ENCODE results near the gene FOXK2. TPM values are rescaled to one million over a fixed set of nuclear protein-coding genes. Genes with fewer than 3 reads are reported as not detected.

Gene FOXK2
- total RNA-seq, 1 donor from 2014 or later: 25.0 TPM

- DNase-seq (ENCODE audit: low spot score): no peak
Measured at GRCh38 chr17:82589851-82590180, 70.3 kb downstream of the FOXK2 start.

GRCh38 chr17:82590216-82590615, 70.7 kb downstream of the FOXK2 start:
- no peak for DNase-seq (ENCODE audit: low spot score)

DNA sequence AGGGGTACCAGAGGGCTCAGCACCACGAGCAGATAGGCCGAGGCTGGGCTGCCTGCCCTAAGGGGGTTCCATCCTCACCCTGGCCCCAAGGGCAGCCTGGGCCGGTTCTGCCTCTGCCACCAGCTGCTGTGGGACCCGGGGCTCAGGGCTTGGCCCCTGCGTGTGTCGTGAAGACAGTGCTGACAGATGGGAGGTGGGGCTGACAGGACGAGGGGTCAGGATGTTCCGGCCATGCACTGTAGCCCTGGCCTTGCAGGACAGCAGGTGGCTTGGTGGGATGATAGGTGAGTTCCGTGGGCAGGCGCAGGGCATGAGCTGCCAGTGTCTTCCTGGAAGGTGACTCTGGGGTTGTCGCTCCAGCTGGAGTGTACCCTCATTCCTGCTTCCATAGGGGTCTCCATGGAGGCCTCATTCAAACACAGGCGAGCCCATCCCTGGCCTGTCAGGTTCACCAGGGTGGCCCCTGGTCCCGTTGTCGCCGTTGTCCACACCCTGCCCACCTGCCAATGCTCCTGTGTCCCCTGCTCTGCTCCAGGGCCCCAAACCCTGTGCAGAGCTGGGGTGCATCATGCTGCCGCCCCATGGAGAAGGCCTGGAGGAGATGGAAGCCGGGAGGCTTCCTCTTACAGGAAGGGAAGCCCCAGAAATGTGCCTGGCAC, 71.5 kb downstream of the FOXK2 start:
- no peak for DNase-seq (ENCODE audit: low spot score)

GRCh38 chr17:82592289-82592766, 72.8 kb downstream of the FOXK2 start:
- peak; percentile 39 for DNase-seq (ENCODE audit: low spot score)

DNA sequence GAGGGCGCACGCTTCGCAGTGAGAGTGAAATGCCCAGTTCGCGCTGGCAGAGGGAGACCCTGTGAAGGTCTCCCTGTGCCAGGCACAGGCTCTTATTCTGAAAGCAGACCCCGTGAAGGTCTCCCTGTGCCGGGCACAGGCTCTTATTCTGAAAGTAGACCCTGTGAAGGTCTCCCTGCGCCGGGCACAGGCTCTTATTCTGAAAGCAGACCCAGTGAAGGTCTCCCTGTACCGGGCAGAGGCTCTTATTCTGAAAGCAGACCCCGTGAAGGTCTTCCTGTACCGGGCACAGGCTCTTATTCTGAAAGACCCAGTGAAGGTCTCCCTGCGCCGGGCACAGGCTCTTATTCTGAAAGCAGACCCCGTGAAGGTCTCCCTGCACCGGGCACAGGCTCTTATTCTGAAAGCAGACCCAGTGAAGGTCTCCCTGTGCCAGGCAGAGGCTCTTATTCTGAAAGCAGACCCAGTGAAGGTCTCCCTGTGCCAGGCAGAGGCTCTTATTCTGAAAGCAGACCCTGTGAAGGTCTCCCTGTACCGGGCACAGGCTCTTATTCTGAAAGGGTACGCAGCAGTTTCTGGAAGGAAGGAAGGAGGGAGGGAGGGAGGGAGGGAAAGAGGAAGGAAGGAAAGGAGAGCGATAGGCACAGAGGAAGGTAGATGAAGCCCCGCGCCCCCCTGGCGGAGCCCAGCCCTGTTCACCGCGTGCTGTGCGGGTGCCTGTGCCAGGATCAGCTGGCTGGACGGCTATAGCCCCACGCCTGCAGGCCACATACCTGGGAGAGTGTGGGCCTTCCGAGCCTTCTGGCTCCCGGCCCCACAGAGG, 73.4 kb downstream of the FOXK2 start:
- DNase-seq (ENCODE audit: low spot score): peak; percentile 85

GRCh38 chr17:82593590-82594087, 74.1 kb downstream of the FOXK2 start:
- DNase-seq (ENCODE audit: low spot score): no peak

DNA sequence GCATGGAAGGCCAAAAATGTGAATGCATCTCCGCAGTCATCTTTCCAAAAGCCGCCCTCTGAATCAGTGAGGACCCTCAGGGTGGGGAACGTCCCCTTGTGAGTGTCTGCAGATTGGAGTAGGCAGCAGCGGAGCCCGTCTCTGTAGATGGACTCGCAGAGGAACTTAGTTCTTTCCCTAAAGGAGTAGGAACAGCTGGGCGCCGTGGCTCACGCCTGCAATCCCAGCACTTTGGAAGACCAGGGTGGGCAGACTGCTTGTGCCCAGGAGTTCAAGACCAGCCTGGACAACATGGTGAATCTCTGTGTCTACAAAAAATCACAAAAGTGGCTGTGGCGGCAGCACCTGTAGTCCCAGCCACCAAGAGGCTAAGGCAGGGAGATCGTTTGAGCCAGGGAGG, 75.0 kb downstream of the FOXK2 start:
- no peak for DNase-seq (ENCODE audit: low spot score)

GRCh38 chr17:82595893-82596292, 76.4 kb downstream of the FOXK2 start:
- DNase-seq (ENCODE audit: low spot score): no peak

- DNase-seq (ENCODE audit: low spot score): no peak
Measured at GRCh38 chr17:82596296-82596695, 76.8 kb downstream of the FOXK2 start.

DNA sequence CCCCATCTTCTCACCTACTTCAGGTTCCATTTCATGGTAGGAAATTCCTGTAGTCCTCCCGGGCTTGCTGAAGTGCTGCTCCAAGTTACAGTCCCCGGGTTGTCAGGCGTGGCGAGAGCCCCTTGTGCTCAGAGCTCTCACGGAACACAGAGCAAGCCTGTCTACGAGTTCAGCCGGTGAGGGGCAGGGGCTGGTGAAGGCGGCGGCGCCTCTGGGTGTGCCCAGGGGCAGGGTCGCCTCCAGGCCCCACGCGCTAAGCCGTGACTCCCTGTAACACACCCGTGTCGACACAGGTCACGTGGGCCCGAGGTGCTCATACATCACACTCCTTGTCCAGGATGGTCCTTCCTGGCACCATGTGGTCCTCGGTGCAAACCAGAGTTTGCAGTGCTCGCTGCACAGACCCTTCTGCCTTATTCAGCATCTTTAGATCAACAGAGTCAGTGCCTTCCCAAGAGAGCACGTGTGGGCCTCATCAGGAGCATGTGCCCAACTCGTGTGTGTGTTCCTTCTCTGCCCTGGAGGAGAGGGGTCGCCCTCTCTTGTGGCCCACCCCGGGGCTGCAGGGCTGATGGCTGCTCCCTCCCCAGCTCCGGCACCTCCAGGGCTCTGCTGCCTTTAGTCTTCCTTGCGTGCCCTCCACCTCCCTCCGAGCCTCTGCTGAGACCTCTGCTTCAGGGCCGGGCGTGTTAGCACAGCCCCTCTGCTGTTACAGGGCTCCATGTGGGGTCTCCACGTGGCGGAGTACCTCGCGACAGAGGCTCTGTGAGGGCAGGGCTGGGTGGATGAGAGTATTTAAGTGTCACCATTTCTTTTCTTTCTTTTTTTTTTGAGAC, 77.5 kb downstream of the FOXK2 start:
- no peak for DNase-seq (ENCODE audit: low spot score)

- DNase-seq (ENCODE audit: low spot score): no peak
Measured at GRCh38 chr17:82598256-82599119, 79.0 kb downstream of the FOXK2 start.

DNA sequence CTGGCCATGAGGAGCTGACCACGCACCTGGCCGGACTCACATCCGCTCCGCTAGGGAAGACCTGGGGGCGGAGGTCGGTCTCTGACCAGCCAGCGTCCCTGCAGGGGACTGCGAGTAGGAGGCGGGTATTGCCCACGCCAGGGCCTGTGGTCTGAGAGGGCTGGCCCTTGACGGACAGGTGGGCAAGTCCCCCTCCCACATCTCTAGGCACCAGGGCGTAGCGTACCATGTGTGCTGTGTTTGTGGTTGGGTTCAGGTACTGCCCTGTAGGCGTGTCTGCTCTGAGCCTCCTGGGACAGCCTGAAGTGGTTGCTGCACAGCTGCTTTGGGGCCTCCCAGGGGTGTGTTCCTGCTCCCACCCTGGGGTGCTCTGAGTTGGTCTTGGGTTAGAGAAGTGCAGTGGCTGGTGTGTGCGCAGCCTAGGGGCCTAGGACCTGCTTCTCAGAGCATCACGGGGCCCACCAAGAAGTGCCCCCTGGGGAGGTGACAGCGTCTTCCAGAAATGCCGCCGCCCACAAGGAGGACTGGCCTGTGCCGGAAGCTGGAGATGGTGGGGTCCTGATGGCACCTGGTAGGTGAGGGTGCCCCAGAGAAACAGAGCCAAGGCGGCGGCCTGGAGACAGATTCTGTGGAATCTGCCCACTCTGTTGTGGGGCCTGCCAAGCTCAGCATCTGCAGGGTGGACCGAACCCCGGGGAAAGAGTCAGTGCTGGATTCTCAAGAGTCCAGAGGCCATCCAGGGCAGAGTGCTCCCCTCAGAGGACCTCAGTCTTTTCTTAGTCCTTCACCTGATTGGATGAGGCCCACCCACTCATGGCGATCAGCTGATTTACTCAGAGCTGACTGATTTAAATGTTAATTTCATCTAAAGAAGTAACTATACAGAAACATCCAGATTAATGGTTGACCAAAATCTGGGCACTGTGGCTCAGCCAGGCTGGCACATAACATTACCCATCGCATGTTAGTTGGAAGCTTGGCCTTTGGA, 80.4 kb downstream of the FOXK2 start:
- no peak for DNase-seq (ENCODE audit: low spot score)

GRCh38 chr17:82600731-82601446, 81.4 kb downstream of the FOXK2 start:
- no peak for DNase-seq (ENCODE audit: low spot score)

DNA sequence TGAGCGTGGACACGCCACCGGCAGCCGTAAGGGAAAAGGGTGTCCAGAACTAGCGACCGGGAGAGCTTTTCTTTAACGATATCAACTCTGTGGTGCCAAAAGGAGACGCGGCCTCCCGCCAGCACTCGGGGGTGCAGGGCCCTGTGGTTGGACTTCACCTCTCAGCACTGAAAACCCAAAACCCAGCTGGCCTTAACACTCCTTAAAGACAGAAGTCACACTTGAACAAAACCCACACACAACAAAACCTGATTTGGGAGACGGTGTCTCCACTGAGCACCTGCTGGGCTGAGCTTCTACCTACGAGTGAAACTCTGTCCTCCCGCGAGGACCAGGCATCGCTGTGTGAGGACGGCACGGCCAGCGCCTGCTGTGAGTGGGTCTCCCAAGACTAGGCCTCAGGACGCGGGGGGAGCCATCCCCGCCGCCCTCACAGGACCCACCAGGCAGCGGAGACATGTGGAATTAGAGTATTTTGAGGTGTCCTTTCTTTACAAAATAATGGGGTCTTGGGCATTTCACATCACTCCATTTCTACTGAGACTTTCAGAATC, 82.0 kb downstream of the FOXK2 start:
- DNase-seq (ENCODE audit: low spot score): no peak

- DNase-seq (ENCODE audit: low spot score): no peak
Measured at GRCh38 chr17:82602487-82602886, 83.0 kb downstream of the FOXK2 start.

DNA sequence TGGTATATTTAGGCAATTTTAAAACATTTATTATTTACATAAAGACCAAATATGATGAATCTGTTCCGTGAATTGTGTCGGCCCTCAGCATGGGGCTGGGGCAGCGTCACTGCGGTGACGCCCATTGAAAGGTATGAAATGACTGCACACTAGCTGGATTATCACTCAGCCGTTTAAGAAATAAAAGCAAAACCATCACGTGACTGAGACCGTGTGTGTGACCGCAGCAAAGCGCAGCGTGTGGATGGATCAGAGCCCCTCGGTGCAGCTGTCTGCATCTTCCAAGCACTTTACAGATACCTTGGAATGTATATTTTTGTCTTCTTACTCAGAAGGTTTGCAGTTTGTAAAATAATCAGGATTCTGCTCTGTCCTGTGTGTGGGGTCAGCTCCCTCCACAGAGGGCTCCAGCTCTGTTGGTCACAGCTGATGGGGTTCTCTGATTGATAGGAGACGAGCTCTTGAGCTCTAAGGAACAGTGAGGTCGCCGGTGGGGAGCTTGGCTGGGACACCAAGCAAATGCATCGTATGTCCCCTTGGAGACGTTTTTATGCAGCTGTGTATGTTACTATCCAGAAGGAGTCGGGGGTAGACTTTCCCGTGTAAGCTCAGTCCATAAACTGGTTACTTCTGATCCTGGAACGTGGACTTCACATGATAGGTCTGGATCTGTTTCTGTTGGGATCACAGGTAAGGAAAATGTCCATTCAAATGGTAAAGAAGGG, 83.6 kb downstream of the FOXK2 start:
- DNase-seq (ENCODE audit: low spot score): no peak

DNA sequence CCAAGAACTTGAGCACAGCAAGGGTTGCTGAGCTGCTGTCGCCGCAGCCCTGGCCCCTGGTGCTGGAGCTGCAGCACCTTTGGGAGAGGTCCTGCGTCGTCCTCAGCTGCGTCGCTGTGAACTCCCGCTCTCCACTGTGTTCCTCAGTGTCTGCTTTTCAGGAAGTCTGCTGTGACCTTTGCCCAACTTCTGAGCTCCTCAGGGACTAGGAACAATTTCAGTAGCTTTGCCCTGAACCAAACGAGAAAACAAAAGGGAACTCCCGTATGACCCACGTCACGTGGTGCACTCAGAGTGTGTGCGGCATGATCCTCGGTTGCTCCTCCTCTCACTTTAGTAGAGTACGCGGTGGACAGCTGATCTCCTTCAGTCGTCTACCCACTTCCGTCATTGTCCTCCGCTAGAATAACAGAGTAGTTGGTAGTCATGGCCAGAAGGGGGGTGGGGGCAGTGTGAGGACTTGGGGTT, 84.5 kb downstream of the FOXK2 start:
- peak; percentile 52 for DNase-seq (ENCODE audit: low spot score)

DNA sequence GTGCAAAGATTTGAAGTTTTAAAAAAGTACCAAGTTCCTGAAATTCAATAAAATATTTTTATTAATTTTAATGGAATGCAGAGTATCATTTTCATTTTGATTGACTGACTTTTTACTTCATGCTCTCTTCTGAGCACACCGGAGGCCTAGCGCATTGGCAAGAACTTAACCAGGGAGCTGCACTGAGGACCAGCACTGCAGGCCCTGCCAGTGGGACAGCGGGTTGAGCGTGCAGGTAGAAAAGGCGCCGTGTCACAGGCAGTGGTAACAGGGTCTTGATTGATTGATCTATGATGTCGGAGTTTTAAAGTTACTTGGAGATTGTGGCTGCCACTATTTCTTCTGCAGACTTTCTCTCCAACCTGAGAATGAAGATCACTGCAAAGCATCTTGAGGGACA, 85.0 kb downstream of the FOXK2 start:
- no peak for DNase-seq (ENCODE audit: low spot score)

Measured in umbilical cord (tissue), 2 donors.